ENCODE data around the gene GALNS.

The GALNS gene

DNA sequence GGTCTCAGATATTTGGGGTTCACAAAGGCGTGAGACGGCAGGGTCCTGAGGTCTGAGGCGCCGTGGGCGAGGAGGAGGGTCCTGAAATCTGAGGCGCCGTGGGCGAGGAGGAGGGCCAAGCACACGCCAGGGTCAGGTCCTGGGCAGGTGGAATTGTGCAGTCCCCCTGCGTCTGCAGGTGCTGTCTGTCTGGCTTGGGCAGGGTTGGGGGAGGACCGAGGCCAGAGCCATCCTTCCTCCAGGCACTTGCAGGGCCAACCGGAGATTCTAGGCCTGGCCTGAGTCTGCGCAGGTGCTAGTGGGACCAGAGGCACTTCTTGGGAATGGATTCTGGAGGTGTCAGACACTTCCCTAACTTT is 42.6 kb downstream of the GALNS start:
- DNase-seq = no peak

DNA sequence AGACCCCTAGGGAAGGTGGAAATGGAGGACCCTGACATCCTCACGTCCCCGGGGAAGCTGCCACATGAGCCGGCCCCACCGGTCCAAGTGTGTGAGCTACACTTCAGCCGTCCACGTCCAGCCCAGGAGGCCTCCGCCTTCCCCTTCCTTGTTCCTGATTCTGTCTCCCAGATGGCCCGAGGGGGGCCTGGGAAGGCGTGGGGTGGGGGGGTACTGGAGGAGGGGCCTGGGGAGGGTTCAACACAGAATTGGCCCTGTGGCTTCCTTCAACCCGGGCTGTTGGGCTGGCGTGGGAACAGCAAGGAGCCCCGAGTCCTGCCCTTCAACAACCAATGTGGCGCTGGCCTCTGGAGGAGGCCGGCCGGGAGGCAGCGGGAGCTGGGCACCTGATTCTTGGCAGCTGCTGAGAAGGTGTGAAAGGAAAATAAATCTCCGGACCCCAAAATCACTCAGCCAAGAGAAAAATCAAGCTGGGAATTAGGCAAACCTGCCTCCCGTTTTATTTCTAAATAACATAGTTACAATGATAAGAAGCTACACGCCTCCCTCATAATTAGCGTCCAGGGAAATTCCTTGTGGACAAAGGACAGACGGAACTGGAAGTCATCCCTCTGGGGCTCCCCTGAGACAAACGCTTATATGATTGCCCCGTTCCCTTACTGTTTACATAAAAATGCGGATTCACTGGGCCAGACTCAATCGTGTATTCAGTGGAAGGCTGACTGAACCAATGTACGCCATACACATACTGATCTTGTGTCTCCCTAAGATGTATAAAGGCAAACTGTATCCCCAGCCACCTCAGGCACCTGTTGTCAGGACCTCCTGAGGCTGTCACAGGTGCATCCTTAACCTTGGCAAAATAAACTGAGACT is 43.2 kb downstream of the GALNS start:
- DNase-seq = no peak

DNA sequence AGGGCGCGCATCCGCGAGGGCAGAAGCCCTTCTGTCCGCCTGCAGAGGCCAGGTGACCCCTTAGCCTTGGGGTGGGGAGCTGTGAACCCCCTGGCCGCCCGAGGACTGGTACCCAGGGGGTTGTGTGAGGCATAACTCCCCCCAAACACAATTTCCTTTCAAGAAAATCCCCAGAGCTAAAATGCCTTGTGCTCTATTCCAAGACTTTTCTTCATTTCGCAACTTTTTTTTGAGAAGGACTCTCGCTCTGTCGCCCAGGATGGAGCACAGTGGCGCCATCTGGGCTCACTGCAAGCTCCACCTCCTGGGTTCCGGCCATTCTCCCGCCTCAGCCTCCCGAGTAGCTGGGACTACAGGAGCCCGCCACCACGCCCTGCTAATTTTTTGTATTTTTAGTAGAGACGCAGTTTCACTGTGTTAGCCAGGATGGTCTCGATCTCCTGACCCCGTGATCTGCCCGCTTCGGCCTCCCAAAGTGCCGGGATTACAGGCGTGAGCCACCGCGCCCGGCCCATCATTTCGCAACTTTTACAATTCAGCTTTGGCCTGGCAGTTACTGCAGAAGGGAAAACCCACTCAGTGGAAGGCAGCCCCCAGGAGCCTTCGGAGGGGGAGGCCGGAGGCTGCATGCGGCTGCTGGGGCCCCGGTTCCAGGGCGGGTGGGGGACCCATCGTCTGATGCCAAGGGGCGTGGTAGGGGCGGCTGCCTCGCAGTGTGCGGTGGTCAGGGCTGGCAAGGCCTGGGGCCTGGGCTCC is 44.1 kb downstream of the GALNS start:
- no peak for DNase-seq

DNA sequence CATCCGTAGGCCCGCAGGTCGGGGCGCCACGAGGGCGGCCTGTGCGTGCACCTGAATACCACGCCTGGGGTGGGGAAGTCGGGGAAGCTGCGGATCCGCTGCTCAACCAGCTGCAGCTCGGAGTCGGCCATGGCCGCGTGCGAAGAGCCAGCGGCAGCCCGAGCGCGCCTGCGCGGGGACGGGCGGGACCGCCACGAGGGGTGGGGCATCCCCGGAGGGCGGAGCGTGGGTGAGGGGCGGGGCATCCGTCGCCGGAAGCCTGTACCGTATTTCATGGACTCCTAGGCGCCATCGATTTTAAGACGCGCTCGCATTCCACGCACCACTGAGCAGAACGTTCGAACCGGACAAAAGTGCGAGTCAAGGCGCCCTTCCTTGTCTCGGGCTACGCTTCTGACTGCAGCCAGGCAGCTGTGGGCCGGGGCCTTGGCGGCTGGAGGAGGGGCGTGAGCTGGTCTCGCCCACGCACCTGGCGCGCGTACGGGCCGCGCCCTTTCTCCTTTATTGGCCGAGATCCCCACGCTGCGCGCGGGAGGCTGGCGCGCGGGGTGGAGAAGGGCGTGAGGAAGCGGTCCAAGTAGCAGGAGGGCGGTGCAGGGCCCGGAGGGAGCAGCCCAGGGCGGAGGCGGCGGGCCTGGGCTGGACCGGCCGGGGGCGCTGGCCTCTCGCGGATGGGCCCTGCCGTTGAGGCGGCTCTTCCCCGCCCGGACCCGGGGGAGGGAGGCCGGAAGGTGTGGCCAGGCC is 44.8 kb downstream of the GALNS start, which contains the start of gene APRT:
APRT (minus strand) TSS at position 160 of the 744 bp plus-strand sequence; CDS start at position 131, 29 bp downstream.
- DNase-seq = peak; percentile 41 to 76

DNA sequence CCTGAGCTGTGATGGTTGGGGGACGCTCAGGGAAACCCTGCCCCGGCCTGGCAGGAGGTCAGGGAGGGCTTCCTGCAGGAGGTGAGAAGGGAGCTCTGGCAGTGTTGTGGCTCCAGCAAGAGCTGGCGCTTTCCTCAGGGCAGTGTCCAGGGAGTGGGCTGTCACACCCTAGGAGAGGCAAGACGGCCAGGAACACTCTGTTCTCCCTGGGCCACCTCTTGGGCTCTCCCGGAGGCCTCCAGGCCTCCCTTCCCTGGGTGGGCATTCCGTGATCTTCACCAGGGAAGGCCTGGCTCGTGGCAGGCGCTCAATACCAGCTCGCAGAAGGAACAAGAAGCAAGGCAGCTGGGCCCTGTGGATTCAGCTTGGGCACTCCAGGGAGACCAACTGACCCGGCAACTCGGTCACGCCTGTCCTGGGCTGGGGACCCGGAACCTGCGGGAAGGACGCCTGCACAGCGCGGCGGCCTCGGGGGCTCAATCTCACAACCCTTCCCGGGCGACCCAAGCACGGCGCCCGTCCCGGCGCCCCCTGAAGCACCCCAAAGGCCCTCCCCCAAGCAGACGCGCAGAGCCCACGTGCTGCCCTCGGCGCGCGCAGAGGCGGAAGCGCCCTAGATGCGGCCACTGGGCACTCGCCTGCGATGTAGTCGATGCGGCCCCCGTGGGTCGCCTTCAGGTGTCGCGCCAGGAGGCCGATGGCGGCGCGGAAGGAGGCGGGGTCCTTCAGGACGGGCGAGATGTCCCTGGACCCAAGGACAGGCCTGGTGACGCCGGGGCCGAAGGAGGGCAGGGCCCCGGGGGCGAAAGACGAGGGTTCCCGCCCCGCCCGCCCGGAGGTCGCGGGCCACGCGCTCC is 45.6 kb downstream of the GALNS start:
- peak; percentile 49 to 72 for DNase-seq

DNA sequence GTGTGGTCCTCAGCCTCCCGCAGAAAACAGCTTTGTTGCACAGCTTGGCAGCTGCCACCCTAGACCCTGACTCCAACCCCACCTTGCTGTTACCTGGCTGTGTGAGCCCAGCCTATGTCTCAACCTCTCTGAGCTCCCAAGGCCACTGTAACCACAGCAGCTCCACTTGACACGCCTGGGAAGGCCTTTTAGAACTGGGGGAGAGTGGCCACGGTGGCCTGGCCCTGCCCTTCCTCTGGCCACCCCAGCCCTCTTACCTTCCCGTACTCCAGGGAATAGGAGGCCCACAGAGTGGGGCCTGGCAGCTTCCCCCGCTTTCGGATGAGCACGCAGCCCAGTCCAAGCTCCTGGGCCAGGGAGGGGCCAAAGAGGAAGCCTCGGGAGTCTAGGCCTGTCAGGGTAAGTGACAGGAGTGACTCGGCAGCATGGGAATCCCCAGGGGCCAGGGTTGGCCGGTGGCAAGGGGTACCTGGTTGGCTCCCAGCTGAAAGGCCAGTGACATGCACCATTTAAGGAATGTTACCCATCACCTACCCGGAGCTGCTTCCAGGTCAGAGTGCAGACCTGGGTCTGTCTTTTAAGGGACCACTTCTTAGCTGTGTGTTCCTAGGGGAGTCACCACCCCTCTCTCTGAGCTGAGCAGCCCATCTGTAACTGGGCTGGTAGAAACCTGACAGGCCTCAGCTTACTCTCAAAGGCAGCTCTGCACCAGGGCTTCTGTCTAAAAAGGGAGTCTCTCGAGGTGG is 46.4 kb downstream of the GALNS start:
- no peak for DNase-seq

DNA sequence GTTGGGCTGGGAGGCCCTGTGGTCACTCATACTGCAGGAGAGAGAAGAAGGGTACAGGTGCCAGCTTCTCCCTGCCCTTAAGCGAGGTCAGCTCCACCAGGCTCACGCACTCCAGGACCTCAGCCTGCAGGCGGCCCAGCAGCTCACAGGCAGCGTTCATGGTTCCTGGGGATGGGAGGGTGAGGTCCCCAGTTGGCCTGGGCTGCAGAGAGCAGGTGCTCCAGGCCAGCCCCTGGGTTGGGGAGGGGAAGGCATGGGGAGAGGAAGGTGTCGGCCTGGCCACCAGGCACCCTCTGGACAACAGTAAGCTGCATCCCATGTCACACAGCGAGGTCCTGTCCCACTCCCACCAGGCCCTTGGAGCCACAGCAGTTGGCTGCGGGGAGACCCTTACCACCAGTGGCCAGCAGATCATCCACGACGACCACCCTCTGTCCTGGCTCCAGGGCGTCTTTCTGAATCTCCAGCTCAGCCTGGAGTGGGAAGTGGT is 47.0 kb downstream of the GALNS start:
- DNase-seq = no peak

DNA sequence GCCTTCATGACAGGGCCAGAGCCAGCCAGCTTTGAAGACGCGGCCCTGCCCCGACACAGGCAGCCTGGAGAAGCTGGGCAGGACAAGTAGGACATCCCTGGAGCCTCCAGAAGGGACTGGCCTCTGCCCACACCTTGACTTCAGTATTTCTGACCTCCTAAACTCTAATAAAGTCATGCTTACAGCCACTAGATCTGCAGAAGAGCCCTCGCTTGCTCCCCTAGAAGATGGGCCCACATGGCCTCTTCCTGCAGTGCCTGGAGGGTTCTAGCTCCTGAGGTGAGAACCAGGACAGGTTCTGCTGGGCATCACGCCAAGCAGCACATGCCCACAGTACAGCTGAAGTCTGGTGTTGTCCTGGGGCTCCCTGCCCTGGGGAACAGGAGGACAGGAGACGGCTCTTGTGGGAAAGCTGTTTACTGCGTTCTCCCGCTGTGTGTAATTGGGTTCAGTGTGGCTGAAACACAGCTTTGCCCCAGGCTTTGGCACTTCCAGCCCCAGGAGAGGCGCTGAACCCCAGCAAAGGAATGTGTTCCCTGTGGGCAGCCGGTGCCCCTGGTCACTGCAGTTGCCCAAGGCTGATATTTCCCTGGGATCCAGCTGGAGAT is 47.6 kb downstream of the GALNS start:
- no peak for DNase-seq

DNA sequence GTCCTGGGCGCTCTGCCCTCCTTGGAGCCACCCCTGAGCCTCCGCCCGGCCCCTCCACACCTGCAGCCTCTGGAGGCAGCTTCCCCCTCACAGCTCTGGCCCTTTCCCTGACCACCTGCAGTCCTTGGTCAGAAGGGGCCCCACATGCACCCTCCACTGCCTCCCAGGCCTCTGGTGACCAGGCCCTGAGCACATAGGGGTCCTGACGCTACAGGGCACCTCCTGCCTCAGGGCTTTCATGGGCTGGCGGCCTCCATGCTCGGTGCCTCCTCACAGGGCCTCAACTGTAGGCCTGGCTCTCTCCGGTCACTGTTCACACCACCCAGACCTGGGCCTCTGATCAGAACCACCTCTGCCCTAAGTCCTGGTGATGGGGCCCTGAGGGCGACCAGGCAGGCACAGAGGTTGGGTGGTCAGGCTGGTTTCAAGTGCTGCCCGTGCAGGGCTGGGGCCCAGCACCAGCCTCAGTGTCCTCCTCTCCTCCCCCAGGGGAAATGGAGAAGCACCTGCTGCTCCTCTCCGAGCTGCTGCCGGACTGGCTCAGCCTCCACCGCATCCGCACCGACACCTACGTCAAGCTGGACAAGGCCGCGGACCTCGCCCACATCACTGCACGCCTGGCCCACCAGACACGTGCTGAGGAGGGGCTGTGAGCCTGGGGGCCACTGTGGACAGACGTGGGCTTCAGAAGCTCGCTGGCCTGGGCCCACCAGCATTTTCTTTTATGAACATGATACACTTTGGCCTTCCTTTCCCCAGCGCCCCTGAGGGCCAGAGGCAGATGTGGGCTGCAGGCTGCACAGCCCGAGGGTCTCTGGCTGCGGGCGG is 48.9 kb downstream of the GALNS start:
- no peak for DNase-seq

DNA sequence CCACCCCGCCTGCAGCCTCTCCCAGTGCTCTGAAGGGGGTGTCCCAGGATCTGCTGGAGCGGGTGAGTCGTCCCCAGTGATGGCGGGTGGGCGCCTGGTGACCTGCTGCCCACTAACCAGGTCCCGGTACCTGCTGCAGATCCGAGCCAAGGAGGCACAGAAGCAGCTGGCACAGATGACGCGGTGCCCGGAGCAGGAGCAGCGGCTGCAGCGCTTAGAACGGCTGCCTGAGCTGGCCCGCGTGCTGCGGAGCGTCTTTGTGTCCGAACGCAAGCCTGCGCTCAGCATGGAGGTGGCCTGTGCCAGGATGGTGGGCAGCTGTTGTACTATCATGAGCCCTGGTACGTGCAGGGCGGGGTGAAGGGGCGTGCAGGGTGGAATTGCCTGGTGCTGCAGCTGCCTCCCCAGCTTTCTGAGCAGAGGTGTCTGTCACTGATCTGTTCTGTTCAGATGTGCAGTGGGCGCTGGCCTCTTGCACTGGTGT is 49.6 kb downstream of the GALNS start:
- DNase-seq = no peak

DNA sequence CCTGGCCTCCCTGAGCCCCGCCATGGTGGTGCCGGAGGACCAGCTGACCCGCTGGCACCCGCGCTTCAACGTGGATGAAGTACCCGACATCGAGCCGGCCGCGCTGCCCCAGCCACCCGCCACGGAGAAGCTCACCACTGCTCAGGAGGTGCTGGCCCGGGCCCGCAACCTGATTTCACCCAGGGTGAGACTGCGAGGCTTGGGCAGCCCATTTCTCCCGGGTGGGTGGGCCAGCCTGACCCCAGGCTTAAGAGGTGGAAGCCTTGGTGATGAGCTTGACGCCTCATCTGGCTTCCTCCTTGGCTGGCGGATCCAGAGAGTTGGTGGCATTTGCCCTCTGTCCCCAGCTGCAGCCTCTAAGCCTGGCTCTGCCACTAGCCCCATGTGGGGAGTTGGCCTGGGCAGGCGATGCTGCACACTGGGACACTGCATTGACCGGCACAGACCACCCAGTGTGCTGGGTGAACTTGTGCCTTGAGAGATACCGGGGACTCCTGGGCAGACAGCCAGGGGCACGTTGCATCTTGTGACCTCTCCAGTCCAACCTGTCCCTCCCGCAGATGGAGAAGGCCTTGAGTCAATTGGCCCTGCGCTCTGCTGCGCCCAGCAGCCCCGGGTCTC is 50.1 kb downstream of the GALNS start:
- DNase-seq = no peak

DNA sequence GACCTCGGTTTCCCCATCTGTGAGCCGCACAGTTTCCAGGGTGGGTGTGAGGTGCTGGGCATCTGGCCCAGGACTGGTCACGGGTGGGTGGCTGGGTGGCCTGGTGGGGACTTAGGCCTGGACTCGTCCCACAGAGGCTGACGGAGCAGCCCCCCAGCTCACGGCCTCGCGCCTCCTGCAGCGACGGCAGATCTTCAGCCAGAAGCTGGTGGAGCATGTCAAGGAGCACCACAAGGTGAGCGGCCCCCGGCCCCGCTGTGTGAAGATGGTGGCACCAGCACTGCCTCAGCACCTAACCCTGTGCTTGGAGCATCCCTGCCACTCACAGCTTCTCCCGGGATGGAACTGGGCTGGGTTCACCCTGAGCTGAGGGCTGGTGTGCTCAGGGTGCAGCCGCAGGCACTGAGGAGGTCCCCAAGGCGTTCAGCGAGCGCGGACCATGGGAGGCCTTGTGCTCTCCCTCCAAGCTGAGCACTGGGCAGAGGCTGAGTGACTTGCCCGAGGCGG is 50.8 kb downstream of the GALNS start:
- DNase-seq = no peak

DNA sequence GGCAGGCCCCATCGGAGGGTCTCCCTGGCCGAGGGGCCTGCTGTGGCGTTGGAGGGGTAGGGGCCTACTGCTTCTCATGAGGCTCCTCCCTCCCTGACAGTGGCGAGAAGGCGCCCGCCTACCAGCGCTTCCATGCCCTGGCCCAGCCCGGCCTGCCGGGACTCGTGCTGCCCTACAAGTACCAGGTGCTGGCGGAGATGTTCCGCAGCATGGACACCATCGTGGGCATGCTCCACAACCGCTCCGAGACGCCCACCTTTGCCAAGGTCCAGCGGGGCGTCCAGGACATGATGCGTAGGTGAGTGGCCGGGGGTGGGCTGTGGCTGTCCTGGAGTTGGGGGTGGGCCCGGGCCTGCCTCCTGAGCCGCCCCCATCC is 51.4 kb downstream of the GALNS start:
- no peak for DNase-seq

DNA sequence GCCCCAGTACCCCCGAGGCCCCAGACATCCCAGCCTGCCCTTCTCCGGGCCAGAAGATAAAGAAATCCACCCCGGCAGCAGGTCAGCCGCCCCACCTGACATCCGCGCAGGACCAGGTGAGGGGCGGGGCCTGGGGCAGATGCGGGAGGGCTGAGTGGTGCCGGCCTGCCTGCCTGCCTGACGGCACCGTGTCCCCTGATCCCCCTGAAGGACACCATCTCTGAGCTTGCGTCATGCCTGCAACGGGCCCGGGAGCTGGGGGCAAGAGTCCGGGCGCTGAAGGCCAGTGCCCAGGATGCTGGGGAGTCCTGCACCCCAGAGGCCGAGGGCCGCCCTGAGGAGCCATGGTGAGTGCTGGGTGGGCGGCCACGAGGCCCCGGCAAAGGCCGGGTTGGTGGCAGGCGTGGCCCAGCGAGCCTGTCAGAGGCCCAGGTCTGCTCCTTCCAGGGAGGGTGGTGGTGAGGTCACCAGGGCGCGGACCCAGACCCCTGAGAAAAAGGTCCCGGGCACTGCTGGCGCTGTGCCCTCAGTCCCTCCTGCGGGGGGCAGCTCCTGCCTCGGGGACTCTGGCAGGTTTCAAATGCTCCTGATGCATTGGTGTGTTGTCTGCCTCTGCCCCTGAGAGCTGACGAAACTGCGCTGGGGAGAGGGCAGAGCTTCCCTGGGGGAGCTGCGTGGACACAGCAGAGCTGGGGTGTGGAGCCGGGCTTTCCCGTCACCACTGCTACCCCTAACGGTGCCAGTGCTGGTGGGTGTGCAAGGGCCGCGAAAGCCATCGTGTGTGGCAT is 52.0 kb downstream of the GALNS start:
- DNase-seq = no peak

DNA sequence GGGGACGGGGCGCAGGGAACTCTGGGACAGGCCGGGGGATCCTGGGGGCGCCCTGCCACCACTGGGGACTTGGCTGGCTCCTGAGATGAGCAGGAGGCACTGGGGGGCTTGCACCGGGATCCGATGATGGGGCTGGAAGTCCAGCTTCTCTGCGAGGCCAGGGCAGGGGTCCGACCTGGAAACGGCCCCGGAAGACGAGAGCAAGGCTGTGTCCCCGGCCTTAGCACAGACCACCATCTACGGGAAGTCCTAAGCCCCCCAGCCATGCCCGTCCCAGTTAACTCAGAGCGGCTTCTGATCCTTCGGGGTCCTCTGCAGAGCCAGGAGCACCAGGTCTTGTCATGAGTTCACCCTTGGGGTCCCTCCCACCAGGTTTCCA is 52.6 kb downstream of the GALNS start:
- no peak for DNase-seq

DNA sequence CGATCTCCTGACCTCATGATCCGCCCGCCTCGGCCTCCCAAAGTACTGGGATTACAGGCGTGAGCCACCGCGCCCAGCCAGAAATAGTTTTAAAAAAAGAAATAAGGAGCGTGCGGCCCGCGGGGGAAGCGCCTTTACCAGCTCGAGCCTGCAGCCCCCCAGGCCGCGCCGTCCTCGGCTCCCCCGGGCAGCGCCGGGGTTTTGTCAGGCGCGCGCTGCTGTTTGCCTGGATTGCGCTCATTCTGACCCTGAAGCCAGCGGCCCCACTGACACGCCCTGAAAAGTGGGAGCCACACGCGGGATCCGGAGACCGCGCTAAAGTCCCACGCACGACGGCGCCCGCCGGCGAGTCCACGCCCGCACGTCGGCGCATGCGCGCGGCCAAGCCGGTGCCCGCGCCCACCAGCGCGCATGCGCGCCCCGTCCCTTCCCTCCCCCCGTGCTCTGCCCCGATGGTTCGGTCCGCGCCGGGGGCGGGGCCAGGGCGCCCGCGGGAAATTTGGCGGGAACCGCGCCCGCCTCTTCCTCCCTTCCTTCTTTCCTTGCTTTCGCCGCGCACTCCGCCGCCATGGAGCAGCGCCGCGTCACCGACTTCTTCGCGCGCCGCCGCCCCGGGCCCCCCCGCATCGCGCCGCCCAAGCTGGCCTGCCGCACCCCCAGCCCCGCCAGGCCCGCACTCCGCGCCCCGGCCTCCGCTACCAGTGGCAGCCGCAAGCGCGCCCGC is 53.3 kb downstream of the GALNS start, which contains the start of gene CDT1:
CDT1 (plus strand) TSS at position 526 of the 724 bp plus-strand sequence; CDS start at position 569, 43 bp downstream.
- DNase-seq = peak; percentile 38 to 76

DNA sequence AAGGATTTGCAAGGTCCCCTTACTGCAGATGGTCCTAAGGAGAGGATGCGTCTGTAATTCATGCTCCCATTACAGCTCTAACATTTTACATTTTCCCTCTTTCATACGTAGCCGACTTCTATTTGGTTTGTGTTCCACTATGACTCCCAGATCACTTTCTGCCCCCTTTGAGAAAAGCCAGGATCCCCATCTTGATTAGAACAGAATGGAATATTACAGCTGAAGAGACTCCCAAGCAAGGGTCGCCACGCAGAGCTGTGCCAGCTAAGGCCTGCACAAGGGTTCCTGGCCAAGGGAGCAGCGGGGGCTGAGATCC is 56.5 kb downstream of the GALNS start:
- DNase-seq = no peak

Measured in NCI-H1930 (cell line).